Lung (tissue), 12 donors: ENCODE results near the gene TJP2. TPM values are rescaled to one million over a fixed set of nuclear protein-coding genes. Genes with fewer than 3 reads are reported as not detected.

Source experiments
- ATAC-seq: fragments of 200-7000 bp; cut with Tn5 transposase; one replicate; pipeline ENCODE4 v1.9.1; 2020; ENCODE audit warnings: moderate number of reproducible peaks; ENCODE audit not compliant: insufficient read depth, low FRiP score
- DNase-seq, 3 donors: peaks; one replicate each; pipeline ENCODE4 v3.0.0-alpha.2; 2013 to 2017
- H3K27ac ChIP-seq, 2 donors: one replicate each; pipeline ENCODE4 v1.5.1; 2013; ENCODE audit warnings: mild to moderate bottlenecking in 2 of 2, moderate library complexity in 2 of 2, control low read depth in 1 of 2, inconsistent platforms in 1 of 2, low read depth in 1 of 2, low read length in 1 of 2
- H3K27me3 ChIP-seq, 3 donors: one replicate each; pipeline ENCODE4 v1.5.1; 2013; ENCODE audit warnings: low read length in 2 of 3; ENCODE audit not compliant: control insufficient read depth in 3 of 3, insufficient read depth in 3 of 3
- H3K36me3 ChIP-seq, 4 donors: one replicate each; pipeline ENCODE4 v1.5.1; 2013; ENCODE audit warnings: low read length in 4 of 4, mild to moderate bottlenecking in 1 of 4, moderate library complexity in 1 of 4; ENCODE audit not compliant: control insufficient read depth in 4 of 4, insufficient read depth in 4 of 4
- H3K4me1 ChIP-seq, 5 donors: one replicate each; pipeline ENCODE4 v1.5.1; 2013; ENCODE audit warnings: low read length in 5 of 5, mild to moderate bottlenecking in 2 of 5, moderate library complexity in 1 of 5; ENCODE audit not compliant: control insufficient read depth in 5 of 5, insufficient read depth in 5 of 5
- H3K4me3 ChIP-seq: one replicate; pipeline ENCODE4 v1.5.1; 2013; ENCODE audit warnings: mild to moderate bottlenecking, control low read depth, moderate library complexity
- H3K9ac ChIP-seq, 2 donors: one replicate each; pipeline ENCODE4 v1.5.1; 2013; ENCODE audit warnings: low read length in 2 of 2, control low read depth in 1 of 2; ENCODE audit not compliant: insufficient read depth in 1 of 2
- H3K9me3 ChIP-seq, 4 donors: one replicate each; pipeline ENCODE4 v1.5.1; 2013; ENCODE audit warnings: low read length in 3 of 4, mild to moderate bottlenecking in 1 of 4, moderate library complexity in 1 of 4; ENCODE audit not compliant: control insufficient read depth in 4 of 4, insufficient read depth in 3 of 4
- CTCF ChIP-seq: IDR thresholded peaks from 2 replicates; pipeline ENCODE4 v1.5.1; 2012; ENCODE audit warnings: mild to moderate bottlenecking; ENCODE audit errors: control extremely low read depth, extremely low read depth
- WGBS, 2 donors: extraction: QIAGEN DNeasy Blood & Tissue Kit; methylation state at CpG; one replicate each; pipeline ENCODE4 v1.1.7; 2013; 5-methylcytosine and 5-hydroxymethylcytosine counted together
- polyA plus RNA-seq, 2 donors: library from polyadenylated mRNA; stranded (reverse); fragments of 200-250 nt; gene quantifications; one replicate each; pipeline ENCODE4 v1.2.1, GENCODE V29; 2013
- total RNA-seq, 2 donors: library from RNA; depleted of rRNA in 1 of 2; stranded (reverse); fragments of >200 nt in 1 of 2; gene quantifications; one replicate each; pipeline ENCODE4 v1.2.1, GENCODE V29; 2014 to 2021
- donor health status: control.
- donor health status: control.
- donor health status: Bipolar disorder and iron deficiency.
- donor health status: healthy.
- donor health status: DM: yes; HTN: yes; CAD: no.

The TJP2 gene
- total and polyA plus RNA-seq, 4 donors, result 39.3 to 181 (median 73.6) TPM

GRCh38 chr9:69234683-69235082 is 60.6 kb downstream of the TJP2 start:
- peaks cover 0 to 8% (median 0%) of the 10 kb centered on the region in 5 donors for H3K4me1 ChIP-seq
- H3K27ac ChIP-seq, result no peak overlapping the region
- H3K9me3 ChIP-seq, result no peaks in the 10 kb centered on the region
- DNase-seq (no peak), ATAC-seq (no peak)
- no peaks in the 10 kb centered on the region for H3K27me3 ChIP-seq
- WGBS, 2 donors, result 95 to 97% methylated on average over 3 of the region's 3 CpGs
- peaks cover 24 to 28% (median 26%) of the 10 kb centered on the region in 4 donors for H3K36me3 ChIP-seq
- H3K4me3 ChIP-seq, result no peak overlapping the region
- no peak overlapping the region for H3K9ac ChIP-seq
- TF ChIP-seq CTCF, result no peak

- 71% methylated on average over 7 of the region's 7 CpGs for WGBS, 2 donors
- Histone ChIP-seq H3K4me3 (no peak overlapping the region), H3K27me3 (no peaks in the 10 kb centered on the region), H3K9me3 (no peaks in the 10 kb centered on the region), H3K36me3 (peaks cover 22 to 28% (median 26%) of the 10 kb centered on the region in 4 donors), H3K9ac (no peak overlapping the region), H3K27ac (no peak overlapping the region), H3K4me1 (peaks cover 0 to 8% (median 0%) of the 10 kb centered on the region in 5 donors)
- TF ChIP-seq CTCF, result no peak
- DNase-seq (no peak), ATAC-seq (no peak)
Observed at GRCh38 chr9:69236188-69236587, 62.1 kb downstream of the TJP2 start.

- H3K27me3 ChIP-seq, result no peaks in the 10 kb centered on the region
- peaks cover 0 to 3% (median 0%) of the 10 kb centered on the region in 5 donors for H3K4me1 ChIP-seq
- no peak overlapping the region for H3K9ac ChIP-seq
- peaks cover 25 to 29% (median 27%) of the 10 kb centered on the region in 4 donors for H3K36me3 ChIP-seq
- no peaks in the 10 kb centered on the region for H3K9me3 ChIP-seq
- H3K4me3 ChIP-seq, result no peak overlapping the region
- WGBS, 2 donors, result 92 to 93% methylated on average over 4 of the region's 4 CpGs
- TF ChIP-seq CTCF, result no peak
- ATAC-seq (no peak), DNase-seq (no peak)
- H3K27ac ChIP-seq, result no peak overlapping the region
Observed at GRCh38 chr9:69237702-69238295, 63.7 kb downstream of the TJP2 start.

- Histone ChIP-seq H3K27ac (no peak overlapping the region), H3K4me3 (no peak overlapping the region), H3K4me1 (no peaks in the 10 kb centered on the region), H3K9ac (no peak overlapping the region), H3K36me3 (peaks cover 23 to 29% (median 26%) of the 10 kb centered on the region in 4 donors), H3K9me3 (no peaks in the 10 kb centered on the region), H3K27me3 (no peaks in the 10 kb centered on the region)
- WGBS, 2 donors, result 88 to 93% methylated on average over 2 of the region's 2 CpGs
- no peak for DNase-seq
- no peak for TF ChIP-seq CTCF
- ATAC-seq, result no peak
Observed at GRCh38 chr9:69243116-69243515, 69.0 kb downstream of the TJP2 start.
